GM12891 (cell line): Measurements from ENCODE around the gene TCEAL9.

ENCODE experiments used
- POLR2A ChIP-seq: IDR thresholded peaks from 2 replicates; pipeline ENCODE4 v1.6.1; 2011; ENCODE audit warnings: low read depth, low read length, control low read depth
- POLR2AphosphoS5 ChIP-seq: IDR thresholded peaks from 2 replicates; pipeline ENCODE4 v1.6.1; 2011; ENCODE audit warnings: low read depth, low read length, control low read depth

DNA sequence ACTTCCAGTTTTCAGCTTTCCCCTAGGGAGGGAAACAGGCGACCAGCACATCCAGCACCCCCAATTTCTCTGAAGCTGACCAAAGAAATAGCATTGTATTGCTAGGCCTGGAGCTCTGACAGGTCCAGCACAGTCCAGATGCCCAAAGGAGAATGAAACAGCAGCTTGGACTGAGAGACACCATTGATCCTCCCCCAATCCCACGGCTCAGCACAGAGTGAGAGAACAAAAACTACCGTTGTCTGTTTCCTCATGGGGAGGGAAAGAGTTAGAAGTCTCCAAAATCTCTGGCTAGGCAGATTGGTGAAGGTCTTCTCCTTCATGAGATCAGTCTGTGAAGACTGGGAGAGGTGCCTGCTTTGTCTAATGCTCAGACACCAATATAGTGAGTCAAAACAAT is 17.6 kb upstream of the TCEAL9 start:
- TF ChIP-seq POLR2AphosphoS5 (no peak), POLR2A (no peak)
